ENCODE results near the gene AGPAT3.

The AGPAT3 gene

DNA sequence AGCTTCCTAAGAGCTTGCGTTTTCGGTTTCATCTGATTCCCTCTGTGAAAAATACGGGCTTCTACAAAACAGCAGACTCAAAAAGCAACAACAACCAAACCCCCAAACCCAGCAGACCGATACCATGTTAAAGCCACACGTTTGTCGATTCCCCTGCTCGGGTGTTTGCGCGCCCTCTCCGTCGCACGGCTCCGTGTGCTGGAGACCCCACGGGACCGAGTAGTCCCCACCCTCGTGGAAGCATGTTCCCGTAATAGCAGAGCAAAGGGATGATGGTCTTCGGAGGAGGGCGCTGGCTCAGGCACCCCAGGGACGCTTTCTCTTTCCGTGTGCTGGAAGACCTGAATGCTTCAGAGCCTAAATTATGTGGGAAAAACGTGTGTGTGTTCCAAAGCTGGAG is 42.7 kb downstream of the AGPAT3 start:
- no peak for DNase-seq (ENCODE audit: low read depth)

DNA sequence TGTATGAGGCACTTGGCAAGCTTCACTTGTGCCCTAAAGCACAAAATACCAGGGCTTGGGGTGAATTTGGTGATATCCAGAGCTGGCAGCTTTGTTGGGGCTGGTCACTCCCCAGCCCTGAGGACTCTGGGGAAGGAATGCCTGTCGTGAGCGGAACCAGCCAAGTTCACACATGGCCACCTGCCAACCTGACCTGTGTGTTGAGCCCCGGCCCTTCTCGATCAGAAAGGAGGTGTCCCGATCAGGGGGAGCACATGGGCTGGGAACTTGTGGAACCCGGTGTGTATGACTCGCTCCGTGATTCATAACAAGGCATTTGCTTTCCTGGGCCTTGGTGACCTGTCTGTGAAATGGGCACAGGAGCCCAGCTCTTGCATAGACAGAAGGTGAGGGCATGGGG is 43.1 kb downstream of the AGPAT3 start:
- DNase-seq (ENCODE audit: low read depth), result no peak

DNA sequence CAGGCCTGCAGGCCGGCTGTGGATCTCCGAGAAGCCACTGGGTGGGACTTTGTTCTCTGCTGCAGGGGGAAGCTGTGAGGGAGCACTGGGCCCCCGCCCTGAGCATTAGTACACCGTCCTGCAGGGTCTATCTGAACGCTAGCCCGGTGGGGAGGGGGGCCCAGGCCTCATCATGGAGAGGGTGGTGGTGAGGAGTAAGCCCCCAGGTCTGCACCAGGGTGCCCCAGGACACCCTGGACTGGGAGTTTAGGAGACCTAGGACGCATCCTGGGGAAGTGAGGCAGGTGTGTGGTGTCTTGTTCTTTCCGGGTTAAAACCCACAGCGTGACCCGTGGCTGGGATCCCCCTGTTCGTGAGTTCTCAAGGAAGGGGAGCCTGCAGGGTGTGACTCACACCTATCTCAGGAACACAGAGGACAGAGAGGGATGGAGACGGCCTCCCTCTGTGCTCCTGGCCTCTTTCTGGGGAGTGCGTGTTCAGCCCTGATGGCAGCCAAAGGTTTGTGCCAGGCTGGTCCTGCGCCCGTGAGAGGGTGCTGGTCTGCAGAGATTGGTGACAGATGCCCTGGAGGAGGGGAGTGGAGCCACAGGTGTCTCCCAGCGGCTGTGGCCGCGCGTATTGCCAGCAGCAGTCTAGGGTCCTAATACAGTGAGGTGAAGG is 44.8 kb downstream of the AGPAT3 start:
- no peak for DNase-seq (ENCODE audit: low read depth)

DNA sequence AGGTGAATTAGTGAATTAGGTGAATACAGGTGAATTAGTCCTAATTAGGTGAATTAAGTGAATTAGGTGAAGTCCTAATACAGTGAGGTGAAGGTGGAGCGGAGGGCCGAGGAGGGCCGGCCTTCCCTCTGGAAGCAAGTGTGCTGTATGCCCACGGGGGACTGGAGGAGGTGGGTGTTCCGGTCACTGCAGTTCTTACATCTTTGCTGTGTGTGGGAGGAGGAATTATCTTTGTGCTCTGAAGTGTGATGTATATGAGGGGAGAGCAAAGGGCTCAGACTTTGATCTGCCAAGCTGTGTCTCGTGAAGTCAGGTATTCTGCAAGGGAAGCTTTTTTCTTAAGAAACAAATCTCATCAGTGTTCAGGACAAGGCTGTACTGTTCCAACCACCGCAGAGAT is 45.4 kb downstream of the AGPAT3 start:
- DNase-seq (ENCODE audit: low read depth), result no peak

DNA sequence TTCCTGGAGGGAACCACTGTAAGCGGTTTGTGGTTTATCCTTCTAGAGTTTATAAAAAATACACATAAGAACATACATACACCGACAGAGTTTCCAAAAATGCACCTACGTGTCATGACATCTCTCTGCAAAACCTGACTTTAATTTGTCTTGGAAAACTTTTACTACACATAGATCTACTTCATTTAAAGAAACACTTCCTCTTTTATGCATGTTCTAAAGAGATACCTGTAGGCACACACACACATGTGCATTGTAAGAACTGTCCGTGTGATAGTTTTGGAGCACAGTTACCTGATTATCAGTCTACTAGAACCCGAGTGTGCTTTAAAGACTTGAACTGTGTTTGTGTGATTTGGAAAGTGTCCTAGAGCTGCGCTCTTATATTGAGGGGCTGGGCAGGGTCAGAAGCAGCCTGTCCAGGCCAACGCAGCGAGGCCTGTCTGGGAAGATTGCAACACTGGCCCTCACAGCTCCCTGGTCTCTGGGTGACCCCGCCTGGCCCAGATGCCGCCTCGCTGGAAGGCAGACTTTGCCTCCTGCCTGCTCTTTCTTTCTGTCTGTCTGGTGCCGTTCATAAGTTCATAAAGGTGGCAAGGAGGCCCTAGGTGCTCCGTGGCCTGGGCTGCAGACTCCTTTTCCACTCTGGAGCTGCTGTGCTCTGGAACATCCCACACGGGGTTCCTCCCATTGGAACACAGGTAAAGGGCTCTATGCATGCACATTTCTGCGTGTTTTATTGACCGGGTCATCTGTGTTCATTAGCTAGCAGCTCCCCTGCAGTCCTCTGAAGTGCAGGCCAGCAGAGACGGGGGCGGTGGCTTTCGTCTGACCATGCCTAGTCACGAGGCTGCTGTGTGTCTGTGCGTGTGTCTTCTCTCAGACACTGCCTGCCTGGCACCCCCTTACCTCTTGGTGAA is 46.3 kb downstream of the AGPAT3 start:
- DNase-seq (ENCODE audit: low read depth), result no peak

DNA sequence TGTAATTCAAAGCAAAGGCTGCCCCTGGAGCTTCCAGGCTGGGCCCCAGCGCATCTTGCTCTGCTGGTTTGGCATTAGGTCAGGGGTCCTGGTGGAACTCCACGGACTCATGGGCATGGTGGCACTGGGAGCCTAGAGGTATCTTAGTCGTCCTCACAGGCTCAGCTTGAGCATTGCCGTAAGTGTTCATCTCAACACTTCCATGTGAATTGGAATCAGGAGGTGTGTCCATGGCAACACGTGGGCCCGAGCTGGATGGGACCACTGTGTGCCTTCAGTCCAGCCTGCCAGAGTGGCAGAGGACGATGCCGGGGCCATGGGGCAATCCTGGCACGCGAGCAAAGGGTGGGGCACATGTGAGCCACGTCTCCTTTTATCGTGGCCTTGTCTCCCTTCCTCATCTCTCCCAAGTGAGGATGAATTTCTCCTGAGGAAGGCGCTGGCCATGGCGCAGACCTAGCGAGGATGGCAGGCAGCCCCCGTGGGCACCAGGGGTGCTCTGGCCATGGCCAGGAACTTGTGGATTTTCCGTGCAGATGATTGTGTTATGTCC is 47.0 kb downstream of the AGPAT3 start:
- DNase-seq (ENCODE audit: low read depth), result no peak

DNA sequence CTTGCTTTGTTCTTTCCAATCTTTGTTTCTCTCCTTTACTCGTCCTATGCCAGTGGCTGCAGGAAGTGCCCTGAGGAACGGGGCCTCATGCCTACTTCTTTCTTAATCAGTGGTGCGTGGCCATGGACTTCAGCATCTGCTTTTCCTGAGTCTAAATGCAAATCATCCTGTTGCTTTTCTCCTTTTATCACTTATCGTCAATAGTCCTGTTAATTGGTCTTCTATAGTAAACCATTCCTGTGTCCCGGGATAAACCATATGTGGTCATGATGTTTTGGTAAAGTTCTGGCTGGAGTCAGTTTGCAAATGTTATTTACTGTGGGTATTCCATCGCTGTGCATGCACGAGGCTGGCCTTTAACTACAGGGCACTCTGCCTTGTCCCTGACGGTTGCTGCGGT is 47.5 kb downstream of the AGPAT3 start:
- DNase-seq (ENCODE audit: low read depth), result no peak

DNA sequence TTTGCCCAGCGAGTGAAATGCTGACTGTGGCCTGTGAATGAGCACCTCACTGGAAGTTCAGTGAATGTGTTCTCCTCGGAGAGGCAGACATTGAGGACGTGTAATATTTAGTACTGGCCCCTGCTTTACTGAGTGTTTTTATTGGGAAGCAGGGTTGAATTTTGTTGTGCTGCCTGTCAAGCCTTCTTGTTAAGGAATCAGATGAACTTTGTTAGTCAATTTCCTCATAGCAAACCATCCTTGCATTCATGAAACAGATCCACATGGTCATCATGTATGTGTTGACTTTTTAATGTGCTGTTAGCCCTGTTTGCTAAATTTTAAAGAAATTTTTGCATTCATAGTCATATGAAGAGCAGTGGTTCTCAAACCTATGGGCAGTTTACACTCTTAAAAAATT is 47.9 kb downstream of the AGPAT3 start:
- no peak for DNase-seq (ENCODE audit: low read depth)

DNA sequence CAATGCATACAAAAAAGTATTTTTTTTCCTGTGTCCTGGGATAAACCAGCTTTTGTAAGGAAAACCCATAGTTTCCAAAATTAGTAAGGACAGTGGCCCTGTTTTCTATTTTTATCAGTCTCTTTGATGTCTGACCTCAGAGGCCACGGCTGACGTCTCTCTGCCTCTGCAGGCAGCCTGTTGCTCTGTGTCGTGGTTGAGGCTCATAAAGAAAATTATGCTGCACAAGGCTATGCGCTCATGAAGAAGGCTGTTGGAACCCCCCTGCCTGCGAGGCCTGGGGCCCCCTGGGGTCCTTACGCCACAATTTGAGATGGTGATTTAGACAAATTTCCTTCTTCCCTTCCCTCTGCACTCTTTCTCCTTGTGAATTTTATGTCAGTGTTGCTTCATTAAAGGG is 48.9 kb downstream of the AGPAT3 start:
- DNase-seq (ENCODE audit: low read depth), result no peak

DNA sequence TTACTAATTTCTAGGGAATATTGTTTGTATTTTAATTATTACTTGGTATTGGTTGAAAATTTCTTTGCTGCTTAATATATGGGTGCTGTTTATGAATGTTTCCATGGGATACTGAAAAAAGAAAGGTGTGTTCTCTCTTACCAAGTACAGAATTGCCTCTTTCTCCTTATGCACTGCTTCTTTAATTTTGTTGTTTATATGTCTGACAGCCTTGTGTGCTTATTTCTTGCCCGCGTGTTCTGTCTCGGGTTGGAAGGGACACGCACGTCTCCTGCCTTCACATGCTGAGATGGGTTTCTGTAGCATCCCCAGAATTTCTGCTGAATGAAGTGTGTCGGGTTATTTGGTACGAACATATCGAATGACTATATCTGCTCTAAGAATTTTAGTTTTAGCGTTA is 51.1 kb downstream of the AGPAT3 start:
- no peak for DNase-seq (ENCODE audit: low read depth)

DNA sequence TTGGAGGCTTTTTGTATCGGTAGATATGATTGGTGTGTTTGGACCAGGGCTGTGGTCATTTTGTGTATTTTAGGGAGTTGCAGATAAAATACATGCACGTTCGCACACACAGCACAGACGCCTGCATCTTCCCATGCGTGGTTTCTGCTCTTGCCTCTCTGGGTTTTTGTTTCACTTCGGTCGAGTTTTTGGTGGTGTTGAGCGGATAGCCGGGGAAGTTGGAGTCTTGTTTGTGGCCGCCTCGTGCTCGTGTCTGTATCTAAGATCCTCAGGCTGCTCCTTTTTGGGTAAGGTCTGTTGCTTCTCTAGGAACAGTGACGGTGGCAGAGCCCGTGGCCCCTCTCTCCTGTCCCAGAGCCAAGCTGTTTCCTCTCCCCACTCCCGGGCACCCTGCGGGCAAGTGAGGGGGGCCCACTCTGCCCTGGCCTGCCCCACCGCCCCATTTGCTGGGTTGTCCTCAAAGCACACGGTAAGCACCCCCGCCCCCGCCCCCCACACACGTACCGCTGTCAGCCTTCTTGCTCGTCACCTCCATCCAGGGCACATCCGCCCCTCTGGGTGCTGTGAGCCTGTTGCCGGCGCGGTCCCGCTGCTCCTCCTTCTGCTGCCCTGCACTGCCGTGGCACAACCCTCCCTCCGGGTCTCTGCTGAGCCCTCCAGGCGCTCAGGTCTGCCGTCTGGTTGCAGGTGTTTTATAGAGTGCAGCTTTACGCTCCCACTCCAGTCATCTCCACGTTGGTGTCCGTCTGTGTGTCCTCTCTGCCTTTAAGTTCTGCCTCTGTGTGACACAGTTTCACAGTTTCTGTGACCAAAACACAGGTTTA is 51.9 kb downstream of the AGPAT3 start:
- DNase-seq (ENCODE audit: low read depth), result no peak

DNA sequence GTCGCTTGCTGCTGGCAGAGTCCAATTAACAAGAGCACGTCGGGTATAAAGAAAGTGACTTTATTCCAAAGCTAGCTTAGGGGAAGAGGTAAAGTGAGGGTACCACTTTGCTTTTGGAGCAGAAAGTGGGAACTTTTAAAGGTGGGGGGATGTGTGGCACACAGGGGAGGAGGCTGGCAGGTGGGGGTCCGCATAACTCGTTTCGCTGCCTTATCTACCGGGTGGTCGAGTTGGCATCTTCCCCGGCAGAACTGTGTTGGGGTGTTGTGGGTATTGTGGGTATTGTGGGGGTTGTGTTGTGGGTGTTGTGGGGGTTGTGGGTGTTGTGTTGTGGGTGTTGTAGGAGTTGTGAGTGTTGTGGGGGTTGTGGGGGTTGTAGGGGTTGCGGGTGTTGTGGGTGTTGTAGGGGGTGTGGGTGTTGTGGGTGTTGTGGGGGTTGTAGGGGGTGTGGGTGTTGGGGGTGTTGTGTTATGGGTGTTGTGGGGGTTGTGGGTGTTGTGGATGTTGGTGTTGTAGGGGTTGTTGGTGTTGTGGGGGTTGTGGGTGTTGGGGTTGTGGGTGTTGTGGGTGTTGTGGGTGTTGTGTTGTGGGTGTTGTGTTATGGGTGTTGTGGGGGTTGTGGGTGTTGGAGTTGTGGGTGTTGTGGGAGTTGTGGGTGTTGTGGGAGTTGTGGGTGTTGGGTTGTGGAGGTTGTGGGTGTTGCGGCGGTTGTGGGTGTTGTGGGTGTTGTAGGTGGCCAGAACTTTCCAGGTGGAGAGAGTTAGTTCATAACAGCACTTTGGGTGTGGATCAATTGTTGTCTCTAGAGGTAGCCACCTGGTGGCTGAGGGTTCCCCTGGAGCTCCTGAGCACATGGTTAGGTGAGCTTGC is 52.7 kb downstream of the AGPAT3 start:
- DNase-seq (ENCODE audit: low read depth), result no peak

DNA sequence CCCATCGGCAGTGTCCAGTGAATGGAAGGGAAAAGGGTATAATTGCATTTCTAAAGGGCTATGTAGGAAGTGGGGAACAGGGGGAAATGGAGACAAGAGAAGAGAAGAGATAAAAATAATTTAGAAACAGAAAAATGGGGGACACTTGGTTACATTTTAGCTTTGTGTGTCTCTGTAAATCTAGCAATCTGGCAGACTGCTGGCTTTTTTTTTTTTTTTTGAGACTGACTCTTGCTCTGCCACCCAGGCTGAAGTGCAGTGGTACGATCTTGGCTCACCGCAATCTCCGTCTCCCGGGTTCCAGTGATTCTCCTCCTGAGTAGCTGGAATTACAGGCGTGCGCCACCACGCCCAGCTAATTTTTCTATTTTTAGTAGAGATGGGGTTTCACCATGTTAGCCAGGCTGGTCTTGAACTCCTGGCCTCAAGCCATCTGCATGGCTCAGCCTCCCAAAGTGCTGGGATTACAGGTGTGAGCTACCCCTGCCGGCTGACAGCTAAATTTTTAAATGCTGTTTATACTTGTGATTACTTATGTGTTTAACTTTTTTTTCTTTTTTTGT is 53.4 kb downstream of the AGPAT3 start:
- DNase-seq (ENCODE audit: low read depth), result no peak

DNA sequence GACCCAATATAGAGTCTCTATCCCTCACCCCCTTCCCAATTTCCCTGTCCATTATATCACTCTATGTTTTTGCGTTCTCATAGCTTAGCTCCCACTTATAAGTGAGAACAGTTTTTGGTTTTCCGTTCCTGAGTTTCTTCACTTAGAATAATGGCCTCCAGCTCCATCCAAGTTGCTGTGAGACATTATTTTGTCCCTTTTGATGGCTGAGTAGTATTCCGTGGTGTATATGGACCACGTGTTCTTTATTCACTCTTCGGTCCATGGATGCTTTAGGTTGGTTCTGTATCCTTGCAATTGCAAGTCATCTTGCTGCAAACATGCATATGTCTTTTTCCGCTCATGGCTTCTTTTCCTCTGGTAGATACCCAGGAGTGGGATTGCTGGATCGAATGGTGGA is 54.3 kb downstream of the AGPAT3 start:
- no peak for DNase-seq (ENCODE audit: low read depth)

DNA sequence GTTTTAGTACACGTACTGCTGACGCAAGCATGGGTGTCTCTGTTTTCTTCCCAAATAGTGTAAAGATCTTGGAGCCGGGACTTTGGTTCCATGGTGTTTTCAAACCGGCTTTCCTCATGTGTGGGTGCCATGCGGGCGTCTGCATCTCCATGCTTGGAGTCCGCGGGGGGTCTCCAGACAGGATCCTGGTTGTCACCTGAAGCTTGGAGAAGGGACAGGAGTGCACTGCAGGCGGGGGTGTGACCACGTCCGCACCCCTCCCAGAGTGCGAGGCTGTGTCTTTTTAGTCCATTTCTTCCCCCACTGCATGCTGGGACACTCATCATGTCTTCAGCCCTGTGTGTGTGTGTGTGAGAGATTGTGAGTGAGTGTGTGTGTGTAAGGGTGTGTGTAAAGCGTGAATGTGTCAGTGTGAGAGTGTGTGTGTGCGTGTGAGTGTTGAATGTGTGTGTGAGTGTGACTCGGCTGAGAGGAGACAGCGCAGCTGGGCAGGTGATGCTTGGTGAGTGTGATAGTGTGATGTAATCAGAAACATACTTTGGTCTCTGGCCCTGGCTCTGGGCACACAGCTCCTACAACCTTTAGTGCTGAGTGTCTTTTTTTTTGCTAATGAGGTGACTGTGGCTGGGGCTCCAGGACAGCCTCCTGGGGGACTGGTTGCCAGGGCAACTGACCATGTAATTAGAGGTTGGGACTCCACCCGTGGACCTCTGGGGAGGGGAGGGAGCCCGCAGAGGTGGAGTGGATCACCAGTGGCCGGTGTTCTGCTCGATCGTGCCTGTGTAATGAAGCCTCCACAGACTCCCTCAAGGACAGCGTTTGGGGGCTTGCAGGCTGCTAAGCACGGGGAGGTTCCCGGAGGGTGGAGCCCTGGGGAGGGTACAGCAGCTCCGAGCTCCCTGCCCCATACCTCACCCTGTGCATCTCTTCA is 55.1 kb downstream of the AGPAT3 start:
- no peak for DNase-seq (ENCODE audit: low read depth)

DNA sequence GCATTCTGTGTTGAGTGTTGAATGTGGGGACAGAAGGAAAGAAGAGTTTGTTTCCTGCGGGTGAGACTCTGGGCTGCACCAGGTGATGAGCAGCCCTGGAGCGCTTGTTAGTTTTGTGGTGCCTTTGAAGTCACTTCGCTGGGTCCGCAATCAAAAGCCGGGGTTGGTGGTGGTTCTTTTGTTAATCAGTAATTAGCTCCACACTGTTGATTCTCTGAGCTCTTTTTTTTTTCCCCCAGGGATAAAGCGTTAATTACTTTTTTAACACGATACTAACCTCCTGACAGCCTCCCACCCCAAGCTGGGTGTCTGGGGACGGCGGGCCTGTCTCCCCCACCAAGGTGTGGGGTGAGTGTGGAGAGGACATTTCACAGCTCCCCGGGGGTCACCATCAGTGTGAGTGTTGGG is 56.6 kb downstream of the AGPAT3 start:
- DNase-seq (ENCODE audit: low read depth), result no peak

DNA sequence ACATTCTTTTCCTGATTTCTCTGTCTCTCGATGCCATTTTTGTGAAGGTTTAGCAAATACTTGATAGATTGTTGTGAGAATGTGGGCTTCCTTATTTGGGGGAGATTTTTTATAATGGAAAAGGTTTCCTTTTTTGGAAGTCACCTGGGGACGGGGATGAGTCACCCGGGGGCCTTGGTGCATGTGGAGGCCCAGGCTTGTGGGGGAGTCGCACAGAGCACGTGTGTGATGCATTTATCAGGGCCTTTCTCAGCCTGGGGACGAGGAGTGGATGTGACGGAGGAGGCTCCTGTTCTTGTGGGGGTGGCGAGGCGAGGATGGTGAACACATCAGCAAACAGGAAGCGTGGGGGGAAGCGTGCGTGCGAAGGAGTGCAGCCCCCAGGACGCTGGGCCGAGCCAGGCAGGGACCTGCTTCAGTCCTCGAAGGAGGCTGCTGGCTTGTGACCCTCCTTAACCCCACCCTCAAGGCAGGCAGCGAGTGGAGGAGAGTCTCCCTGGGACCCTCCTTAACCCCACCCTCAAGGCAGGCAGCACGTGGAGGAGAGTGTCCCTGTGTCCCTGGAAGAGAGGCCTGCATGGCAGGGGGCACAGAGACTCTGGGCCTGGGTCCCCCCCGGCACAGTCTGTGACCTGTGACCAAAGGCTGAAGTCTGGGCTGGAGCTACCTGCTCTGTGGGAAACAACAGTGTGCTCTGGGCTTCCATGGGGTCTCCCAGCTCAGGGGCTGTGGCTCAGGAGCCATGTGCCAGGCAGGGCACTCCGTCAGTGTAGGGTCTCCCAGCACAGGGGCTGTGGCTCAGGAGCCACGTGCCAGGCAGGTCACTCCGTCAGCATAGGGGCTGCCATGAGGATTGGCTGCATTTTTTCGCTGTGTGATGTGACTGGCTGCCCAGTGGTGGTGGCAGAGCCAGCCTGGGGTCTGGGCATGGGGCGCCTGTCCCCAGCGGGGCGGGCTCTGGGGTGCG is 57.2 kb downstream of the AGPAT3 start:
- DNase-seq (ENCODE audit: low read depth), result peak; percentile 91

DNA sequence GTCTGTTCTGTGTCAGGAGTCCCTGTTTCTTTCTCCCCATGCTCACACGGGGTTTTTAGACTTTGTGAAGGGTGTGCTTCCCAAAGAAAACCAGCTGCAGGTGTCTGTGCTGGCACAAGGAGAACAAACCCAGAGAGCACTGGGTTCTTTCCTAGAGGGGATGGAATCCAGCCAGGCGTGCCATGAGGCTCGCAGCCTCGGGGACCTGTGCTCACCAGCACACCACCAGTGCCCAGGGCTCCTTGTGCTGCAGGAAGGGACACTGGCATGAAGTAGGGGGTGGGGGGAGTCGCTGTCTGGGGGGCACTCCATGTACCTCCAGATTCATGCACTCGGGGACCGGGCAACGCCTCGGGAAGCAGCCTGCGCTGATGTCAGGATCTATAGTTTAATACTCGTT is 57.9 kb downstream of the AGPAT3 start:
- DNase-seq (ENCODE audit: low read depth), result no peak

DNA sequence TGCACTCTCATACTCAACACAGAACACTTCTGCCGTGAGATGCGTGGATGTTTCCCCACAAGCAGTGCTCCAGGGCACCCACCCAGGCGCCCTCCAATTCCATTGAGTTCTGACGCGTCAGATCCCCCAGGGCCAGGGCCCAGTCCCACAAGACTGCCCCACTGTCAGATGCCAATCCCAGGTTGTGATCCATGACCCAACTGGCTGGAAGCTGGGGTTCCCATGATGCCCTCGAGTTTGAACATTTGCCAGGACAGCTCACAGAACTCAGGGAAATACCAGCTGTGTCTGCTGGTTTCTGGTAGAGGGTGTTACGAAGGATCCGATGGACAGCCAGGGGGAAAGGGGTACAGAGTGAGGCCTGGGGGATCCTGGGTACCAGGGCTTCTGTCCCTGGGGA is 58.4 kb downstream of the AGPAT3 start:
- no peak for DNase-seq (ENCODE audit: low read depth)

Data from CMK (cell line).